Stimulated activated naive CD8-positive, alpha-beta T cell treated with anti-CD3 and anti-CD28 coated beads, Interleukin-15, amount 100 ng/mL, for 72 hours (primary cell): ENCODE data around the gene AFMID.
"Not testable (repeated sequence)": the region's sequence is repeated elsewhere in the genome, so short reads cannot be mapped to it uniquely, and the experiment has no call there.

Experiments used
- ATAC-seq: fragments of 150-1000 bp; cut with Tn5 transposase; 2 replicates; pipeline ENCODE4 v1.10.0; 2021; ENCODE audit warnings: mild to moderate bottlenecking, moderate library complexity
- DNase-seq, 2 donors: peaks; one replicate each; pipeline ENCODE4 v3.0.0; 2021 to 2022
- H3K27ac Mint-ChIP-seq, 2 donors: one replicate each; pipeline ENCODE4 v1.8.0; 2022; ENCODE audit warnings: mild to moderate bottlenecking in 2 of 2, mixed read lengths in 2 of 2, moderate library complexity in 2 of 2
- H3K27me3 Mint-ChIP-seq: one replicate; pipeline ENCODE4 v1.8.0; 2022; ENCODE audit warnings: mixed read lengths
- H3K4me1 Mint-ChIP-seq: one replicate; pipeline ENCODE4 v1.8.0; 2022; ENCODE audit warnings: mild to moderate bottlenecking, mixed read lengths
- H3K4me3 Mint-ChIP-seq, 2 donors: one replicate each; pipeline ENCODE4 v1.8.0; 2022; ENCODE audit warnings: mild to moderate bottlenecking in 2 of 2, mixed read lengths in 2 of 2, moderate library complexity in 1 of 2
- H3K9me3 Mint-ChIP-seq, 2 donors: one replicate each; pipeline ENCODE4 v1.8.0; 2022; ENCODE audit warnings: mixed read lengths in 2 of 2

AFMID gene, protein sequence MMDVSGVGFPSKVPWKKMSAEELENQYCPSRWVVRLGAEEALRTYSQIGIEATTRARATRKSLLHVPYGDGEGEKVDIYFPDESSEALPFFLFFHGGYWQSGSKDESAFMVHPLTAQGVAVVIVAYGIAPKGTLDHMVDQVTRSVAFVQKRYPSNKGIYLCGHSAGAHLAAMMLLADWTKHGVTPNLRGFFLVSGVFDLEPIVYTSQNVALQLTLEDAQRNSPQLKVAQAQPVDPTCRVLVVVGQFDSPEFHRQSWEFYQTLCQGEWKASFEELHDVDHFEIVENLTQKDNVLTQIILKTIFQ

GRCh38 chr17:78186692-78187595 is at the start of gene AFMID, which contains the start of gene TK1:
Gene AFMID, plus strand, starts transcription at chr17:78187362. Its CDS starts 9 bp downstream, at chr17:78187371.
Gene TK1, minus strand, starts transcription at chr17:78187052. Its CDS starts 58 bp downstream, at chr17:78186994.
- H3K4me1 Mint-ChIP-seq: peaks cover 58% of the 10 kb centered on the region
- no peaks in the 10 kb centered on the region for H3K27me3 Mint-ChIP-seq
- H3K4me3 Mint-ChIP-seq: peak within 1 kb of the TSS; percentile 89 to 93
- peak; percentile 97 for ATAC-seq
- H3K9me3 Mint-ChIP-seq: no peaks in the 10 kb centered on the region
- peak; percentile 94 to 97 for DNase-seq
- peak within 1 kb of the TSS; percentile 80 to 91 for H3K27ac Mint-ChIP-seq

GRCh38 chr17:78137392-78138203 is 49.6 kb upstream of the AFMID start:
- Mint-ChIP-seq H3K27ac (peak overlapping the region in 1 of 2 donors; percentile 94), H3K4me3 (peak overlapping the region in 1 of 2 donors; percentile 54), H3K4me1 (peaks cover 97% of the 10 kb centered on the region), H3K9me3 (no peaks in the 10 kb centered on the region), H3K27me3 (no peaks in the 10 kb centered on the region)
- DNase-seq: peak in 1 of 2 donors; percentile 46
- peak; percentile 14 for ATAC-seq

- DNase-seq (peak in 1 of 2 donors; percentile 24), ATAC-seq (no peak)
- Mint-ChIP-seq H3K27me3 (no peaks in the 10 kb centered on the region), H3K9me3 (no peaks in the 10 kb centered on the region), H3K4me3 (peak overlapping the region; percentile 31 to 54), H3K4me1 (peaks cover 97% of the 10 kb centered on the region), H3K27ac (peak overlapping the region in 1 of 2 donors; percentile 94)
Observed at GRCh38 chr17:78138204-78139060, 48.7 kb upstream of the AFMID start.

DNA sequence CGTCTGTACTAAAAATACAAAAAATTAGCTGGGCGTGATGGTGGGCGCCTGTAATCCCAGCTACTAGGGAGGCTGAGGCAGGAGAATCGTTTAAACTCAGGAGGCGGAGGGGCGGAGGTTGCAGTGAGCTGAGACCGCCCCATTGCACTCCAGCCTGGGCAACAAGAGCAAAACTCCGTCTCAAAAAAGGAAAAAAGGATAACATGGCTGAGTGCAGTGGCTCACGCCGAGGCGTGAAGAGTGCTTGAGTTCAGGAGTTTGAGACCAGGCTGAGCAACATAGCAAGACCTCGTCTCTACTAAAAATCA is 47.3 kb upstream of the AFMID start:
- H3K27me3 Mint-ChIP-seq, H3K9me3 Mint-ChIP-seq, DNase-seq, ATAC-seq: not testable (repeated sequence)
- H3K27ac Mint-ChIP-seq: peak overlapping the region in 1 of 2 donors; percentile 74
- peak overlapping the region in 1 of 2 donors; percentile 38 for H3K4me3 Mint-ChIP-seq
- peaks cover 97% of the 10 kb centered on the region for H3K4me1 Mint-ChIP-seq

- ATAC-seq: peak; percentile 89
- H3K4me1 Mint-ChIP-seq: peaks cover 92% of the 10 kb centered on the region
- no peaks in the 10 kb centered on the region for H3K27me3 Mint-ChIP-seq
- peak overlapping the region in 1 of 2 donors; percentile 35 for H3K27ac Mint-ChIP-seq
- DNase-seq: peak; percentile 98 to 100
- peak overlapping the region; percentile 30 to 38 for H3K4me3 Mint-ChIP-seq
- H3K9me3 Mint-ChIP-seq: no peaks in the 10 kb centered on the region
Observed at GRCh38 chr17:78140169-78141051, 46.8 kb upstream of the AFMID start.

- Mint-ChIP-seq H3K4me1 (peaks cover 81% of the 10 kb centered on the region), H3K27ac (peak overlapping the region in 1 of 2 donors; percentile 78)
- ATAC-seq: no peak
Observed at GRCh38 chr17:78141437-78142118, 45.6 kb upstream of the AFMID start.

GRCh38 chr17:78142119-78142861 is 44.9 kb upstream of the AFMID start:
- Mint-ChIP-seq H3K4me1 (peaks cover 81% of the 10 kb centered on the region), H3K9me3 (no peaks in the 10 kb centered on the region), H3K4me3 (no peak overlapping the region), H3K27me3 (no peaks in the 10 kb centered on the region), H3K27ac (peak overlapping the region in 1 of 2 donors; percentile 78)
- ATAC-seq (no peak), DNase-seq (no peak)

More at GRCh38 chr17:78141437-78142118, 45.6 kb upstream of the AFMID start:
- Mint-ChIP-seq H3K9me3 (no peaks in the 10 kb centered on the region), H3K4me3 (no peak overlapping the region), H3K27me3 (no peaks in the 10 kb centered on the region)
- DNase-seq: no peak

GRCh38 chr17:78143214-78144146 is 43.7 kb upstream of the AFMID start:
- no peak overlapping the region for H3K4me3 Mint-ChIP-seq
- peaks cover 81% of the 10 kb centered on the region for H3K4me1 Mint-ChIP-seq
- no peak for DNase-seq
- H3K27me3 Mint-ChIP-seq: no peaks in the 10 kb centered on the region
- H3K9me3 Mint-ChIP-seq: no peaks in the 10 kb centered on the region
- no peak for ATAC-seq
- peak overlapping the region; percentile 62 to 97 for H3K27ac Mint-ChIP-seq

- ATAC-seq (no peak), DNase-seq (no peak)
- H3K4me3 Mint-ChIP-seq: no peak overlapping the region
- H3K9me3 Mint-ChIP-seq: no peaks in the 10 kb centered on the region
- H3K4me1 Mint-ChIP-seq: peaks cover 78% of the 10 kb centered on the region
- H3K27me3 Mint-ChIP-seq: no peaks in the 10 kb centered on the region
- peak overlapping the region in 1 of 2 donors; percentile 71 for H3K27ac Mint-ChIP-seq
Observed at GRCh38 chr17:78144147-78144719, 42.9 kb upstream of the AFMID start.

DNA sequence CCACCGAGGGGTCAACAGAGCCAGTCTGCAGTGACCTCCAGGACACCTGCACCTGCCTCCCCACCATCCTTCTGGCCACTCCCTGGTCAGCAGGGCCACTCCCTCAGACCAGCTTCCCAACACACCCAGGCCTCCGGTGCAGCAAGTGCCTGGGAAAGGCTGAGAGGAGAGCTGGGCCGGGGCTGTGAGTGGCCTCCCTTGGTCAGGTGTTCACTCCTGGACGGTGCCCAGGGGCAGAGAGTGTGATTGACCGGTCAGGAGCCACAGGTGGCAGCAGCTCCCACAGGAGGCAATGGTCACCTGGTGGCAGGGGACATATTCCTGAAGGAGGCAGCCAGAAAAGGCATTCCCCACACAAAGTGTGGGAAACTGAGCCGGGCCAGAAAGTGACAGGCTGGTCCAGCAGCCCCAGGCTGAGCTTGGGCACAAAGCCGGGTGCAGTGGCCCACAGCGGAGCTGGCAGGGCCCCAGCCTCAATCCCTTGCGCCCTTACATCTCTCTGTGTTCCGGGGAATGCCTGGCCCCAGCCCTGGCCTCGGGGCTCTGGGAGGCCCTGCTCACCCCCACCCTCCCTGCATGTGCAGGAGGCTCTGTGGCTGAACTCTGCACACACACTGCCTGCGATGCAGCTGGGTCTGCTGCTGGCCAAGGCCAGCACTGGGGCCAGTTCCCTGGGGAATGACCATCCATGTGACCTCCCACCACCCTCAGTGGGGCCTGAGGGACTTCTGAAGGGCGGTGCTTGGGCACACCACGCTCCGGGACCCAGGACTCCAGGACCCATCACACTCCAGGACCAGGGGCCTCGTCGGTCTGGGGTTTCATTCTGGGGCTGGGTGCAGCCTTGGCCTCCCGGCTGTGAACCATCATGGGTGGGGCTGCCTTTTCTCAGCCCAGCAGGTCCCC is 42.2 kb upstream of the AFMID start:
- no peaks in the 10 kb centered on the region for H3K9me3 Mint-ChIP-seq
- H3K4me3 Mint-ChIP-seq: no peak overlapping the region
- DNase-seq (no peak), ATAC-seq (no peak)
- no peaks in the 10 kb centered on the region for H3K27me3 Mint-ChIP-seq
- peak overlapping the region in 1 of 2 donors; percentile 71 for H3K27ac Mint-ChIP-seq
- H3K4me1 Mint-ChIP-seq: peaks cover 70% of the 10 kb centered on the region

- Mint-ChIP-seq H3K4me1 (peaks cover 58% of the 10 kb centered on the region), H3K9me3 (no peaks in the 10 kb centered on the region), H3K4me3 (no peak overlapping the region), H3K27ac (peak overlapping the region; percentile 16 to 78), H3K27me3 (no peaks in the 10 kb centered on the region)
- ATAC-seq (no peak), DNase-seq (no peak)
Observed at GRCh38 chr17:78146471-78146869, 40.7 kb upstream of the AFMID start.
